Measurements from ENCODE around the gene FAM131B. TPM values are rescaled to one million over a fixed set of nuclear protein-coding genes. Genes with fewer than 3 reads are reported as not detected.
"Not testable (repeated sequence)": the region's sequence is repeated elsewhere in the genome, so short reads cannot be mapped to it uniquely, and the experiment has no call there.

The FAM131B gene
- total RNA-seq, result 1 to 10 TPM; 2.3 to 2.6 TPM

DNA sequence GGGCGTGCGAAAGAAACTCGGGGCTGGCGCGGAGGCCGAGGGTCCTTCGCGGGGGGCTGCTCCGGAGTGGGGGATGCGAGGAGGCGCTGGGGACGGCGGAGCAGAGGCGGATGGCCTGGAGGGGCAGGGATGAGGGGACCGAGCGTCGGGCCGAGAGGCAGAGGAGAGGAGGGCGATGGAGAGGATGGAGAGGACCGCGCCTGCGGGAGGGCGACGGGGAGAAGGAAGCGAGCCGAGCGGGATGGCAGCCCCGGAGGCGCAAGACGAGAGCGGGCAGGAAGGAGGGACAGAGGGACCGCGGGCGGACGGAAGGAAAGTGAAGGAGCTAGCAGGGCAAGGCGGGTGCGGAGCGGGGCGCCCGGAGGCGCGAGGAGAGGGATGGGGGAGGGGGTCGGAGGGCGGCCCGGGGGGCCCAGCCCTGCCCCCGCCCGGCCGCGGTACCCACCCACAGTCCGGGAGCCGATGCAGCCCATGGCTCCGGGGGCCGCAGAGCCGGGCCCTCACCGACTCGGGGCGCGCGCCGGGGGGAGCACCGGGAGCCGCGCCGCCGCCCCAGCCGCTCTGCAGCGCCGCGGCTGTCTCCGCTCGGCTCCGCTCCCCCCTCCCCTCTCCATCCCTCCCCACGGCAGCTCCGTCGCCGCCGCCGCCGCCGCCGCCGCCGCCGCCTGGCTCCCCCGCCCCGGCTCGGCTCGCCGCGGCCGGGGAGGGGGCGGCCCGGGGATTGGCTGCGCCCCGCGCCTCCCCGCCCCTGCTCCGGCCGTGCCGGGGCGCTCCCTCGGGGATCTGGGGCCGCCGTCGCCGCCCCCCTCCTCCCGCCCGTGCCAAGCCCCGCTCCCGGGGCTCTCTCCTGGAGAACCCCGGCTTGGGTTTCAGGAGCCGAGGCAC lies at the start of gene FAM131B:
Gene FAM131B (minus strand): TSS at position 583 of the 885 bp plus-strand sequence. CDS start 110 bp downstream, at position 473.
- peaks cover 52% of the 10 kb centered on the region for H3K27me3 Mint-ChIP-seq
- H3K4me1 Mint-ChIP-seq, result peaks cover 5% of the 10 kb centered on the region
- DNase-seq, result no peak
- peak; percentile 78 for ATAC-seq
- H3K36me3 Mint-ChIP-seq, result no peaks in the 10 kb centered on the region
- CTCF ChIA-PET, result interaction anchor here (1.0 to 2.9 kb wide), 2 partner anchors 17 kb away, joined by 5 to 14 read pairs; no protein-coding TSS in a partner anchor
- no peaks in the 10 kb centered on the region for H3K9me3 Mint-ChIP-seq (ENCODE audit: low read depth)
- peak within 1 kb of the TSS; percentile 80 for H3K4me3 Mint-ChIP-seq
- no peak within 1 kb of the TSS for H3K27ac Mint-ChIP-seq

DNA sequence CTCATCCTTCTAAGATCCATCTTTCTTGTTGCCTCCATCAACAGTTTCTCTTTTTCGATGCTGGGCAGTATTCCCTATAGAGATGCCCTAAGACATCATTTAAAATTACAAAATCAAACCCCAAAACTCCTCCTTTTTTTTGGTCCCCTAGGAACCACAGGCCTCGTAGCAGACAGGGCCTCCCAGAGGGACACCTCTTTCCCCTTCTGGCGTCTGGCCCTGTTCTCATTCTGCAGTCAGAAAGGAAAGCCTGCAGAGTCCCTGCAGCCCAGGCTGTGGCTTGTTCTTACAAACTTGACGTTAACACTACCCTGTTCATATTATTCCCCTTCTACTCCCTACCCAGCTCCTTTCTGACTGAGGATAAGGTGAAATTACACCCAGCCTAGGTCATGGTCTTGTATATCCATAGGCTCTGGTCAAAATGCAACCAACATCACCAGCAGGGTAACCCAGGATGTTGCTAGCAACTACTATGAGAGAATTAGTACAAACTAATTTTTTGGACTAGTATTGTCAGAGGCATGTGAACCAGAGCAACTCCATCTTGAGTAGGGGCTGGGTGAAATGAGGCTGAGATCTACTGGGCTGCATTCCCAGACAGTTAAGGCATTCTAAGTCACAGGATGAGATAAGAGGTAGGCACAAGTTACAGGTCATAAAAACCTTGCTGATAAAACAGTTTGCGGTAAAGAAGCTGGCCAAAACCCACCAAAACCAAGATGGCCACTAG lies 49.6 kb upstream of the FAM131B start:
- ATAC-seq (no peak), DNase-seq (peak; percentile 36)
- no peak overlapping the region for H3K27ac Mint-ChIP-seq
- H3K36me3 Mint-ChIP-seq, result no peaks in the 10 kb centered on the region
- H3K9me3 Mint-ChIP-seq (ENCODE audit: low read depth), result no peaks in the 10 kb centered on the region
- peaks cover 29% of the 10 kb centered on the region for H3K4me1 Mint-ChIP-seq
- CTCF ChIA-PET, result interaction anchor here (1.0 kb wide), 1 partner anchor 171 kb away, joined by 4 read pairs; no protein-coding TSS in a partner anchor
- no peak overlapping the region for H3K4me3 Mint-ChIP-seq
- H3K27me3 Mint-ChIP-seq, result peaks cover 3% of the 10 kb centered on the region

DNA sequence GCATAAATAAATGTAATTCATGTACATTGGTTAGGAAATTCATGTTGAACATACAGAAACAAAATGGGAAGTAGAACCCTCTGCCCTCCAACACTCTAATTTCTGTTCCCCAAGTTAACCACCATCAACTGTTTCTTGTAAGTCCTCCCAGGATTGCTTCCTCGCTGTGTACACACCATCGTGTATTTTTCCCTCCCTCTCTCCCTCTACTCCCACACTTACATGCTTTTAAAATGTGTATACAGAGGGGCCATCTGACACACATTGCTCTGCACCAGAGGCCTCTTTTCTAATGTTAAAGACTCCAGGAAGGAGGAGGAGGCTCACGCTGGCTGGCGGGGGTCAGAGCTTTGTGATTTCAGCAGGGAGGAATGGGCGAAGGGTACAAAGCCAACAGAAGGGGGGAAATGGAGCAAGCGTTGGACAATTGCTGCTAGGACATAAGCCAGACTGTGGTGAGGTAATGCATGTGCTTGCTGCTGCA lies 48.0 kb upstream of the FAM131B start:
- CTCF ChIA-PET, result interaction anchor here (5.2 to 6.3 kb wide), 2 partner anchors 30 to 170 kb away, joined by 40 to 46 read pairs; partner anchors contain the start of gene ZYX
- H3K27ac Mint-ChIP-seq, result no peak overlapping the region
- ATAC-seq (no peak), DNase-seq (no peak)
- peaks cover 6% of the 10 kb centered on the region for H3K27me3 Mint-ChIP-seq
- H3K36me3 Mint-ChIP-seq, result no peaks in the 10 kb centered on the region
- H3K4me1 Mint-ChIP-seq, result peaks cover 31% of the 10 kb centered on the region
- no peaks in the 10 kb centered on the region for H3K9me3 Mint-ChIP-seq (ENCODE audit: low read depth)
- H3K4me3 Mint-ChIP-seq, result no peak overlapping the region

DNA sequence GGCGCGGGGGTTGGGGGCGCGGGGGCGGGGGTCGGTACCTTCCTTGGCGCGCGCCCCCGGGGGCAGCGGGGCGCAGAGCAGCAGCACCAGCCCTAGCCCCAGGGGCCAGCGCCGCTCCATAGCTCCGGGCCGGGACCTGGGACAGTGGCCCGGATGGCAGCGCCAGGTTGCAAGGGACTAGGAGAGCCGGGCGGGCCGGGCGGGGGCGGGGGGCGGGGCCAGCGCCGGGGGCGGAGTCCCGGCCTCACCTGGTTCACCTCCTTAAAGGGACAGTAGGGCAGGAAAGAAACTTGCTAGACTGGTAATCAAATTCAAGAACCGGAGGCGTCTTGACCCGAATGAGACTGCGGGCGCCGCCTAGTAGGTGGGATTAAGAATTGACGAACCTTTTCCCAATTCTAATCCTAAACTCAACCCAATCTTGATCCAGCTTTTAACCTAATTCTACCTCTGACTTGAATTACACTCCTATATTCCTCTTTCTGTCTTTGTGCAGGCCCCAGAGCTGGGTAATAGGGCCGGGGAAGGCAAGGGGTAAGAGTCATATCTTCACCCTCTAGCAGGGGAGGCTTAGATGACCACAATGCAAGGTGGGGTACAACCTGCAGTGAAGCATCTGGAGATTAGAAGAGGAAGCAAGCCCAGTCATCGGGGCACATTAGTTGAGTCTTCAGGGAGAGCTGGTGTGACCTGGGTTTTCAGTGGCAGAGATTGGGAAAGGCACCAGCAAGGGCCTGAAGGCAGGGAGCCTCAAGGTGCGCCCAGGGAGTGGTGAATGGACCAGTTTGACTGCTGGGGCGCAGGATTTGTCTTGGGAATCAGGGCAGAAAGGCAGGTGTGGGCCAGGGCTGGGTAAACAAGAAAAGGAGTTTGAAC lies 46.4 kb upstream of the FAM131B start, which contains the start of gene EPHA1:
Gene EPHA1 (minus strand): TSS at position 171 of the 876 bp plus-strand sequence. CDS start 51 bp downstream, at position 120.
- peaks cover 31% of the 10 kb centered on the region for H3K4me1 Mint-ChIP-seq

DNA sequence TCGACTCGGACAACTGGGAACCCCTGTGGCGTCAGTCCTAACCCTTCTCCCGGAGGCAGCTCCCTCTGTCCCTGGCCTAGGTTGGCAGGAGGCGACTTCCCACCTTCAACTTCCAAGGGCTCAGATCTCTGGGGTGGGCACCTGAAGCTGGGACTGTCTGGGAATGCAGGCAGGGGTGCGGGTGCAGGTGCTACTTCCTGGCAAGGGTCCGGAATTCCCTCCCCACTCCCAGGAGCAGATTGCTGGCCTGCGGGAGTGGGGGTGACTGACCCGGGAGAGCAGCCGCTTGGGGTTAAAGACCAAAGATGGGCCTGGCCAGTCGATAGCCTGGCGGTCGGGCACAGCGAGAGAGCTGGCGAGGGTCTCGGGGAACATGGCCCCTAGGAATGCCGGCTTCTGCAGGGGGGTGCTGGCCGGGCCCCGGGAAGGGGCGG lies 45.8 kb upstream of the FAM131B start:
- H3K9me3 Mint-ChIP-seq (ENCODE audit: low read depth), result no peaks in the 10 kb centered on the region
- peaks cover 31% of the 10 kb centered on the region for H3K4me1 Mint-ChIP-seq
- H3K27ac Mint-ChIP-seq, result no peak overlapping the region
- no peaks in the 10 kb centered on the region for H3K36me3 Mint-ChIP-seq
- peaks cover 6% of the 10 kb centered on the region for H3K27me3 Mint-ChIP-seq
- ATAC-seq (no peak), DNase-seq (no peak)
- CTCF ChIA-PET, result interaction anchor here (0.8 to 6.3 kb wide), 16 partner anchors 8 to 193 kb away, joined by 3 to 46 read pairs (median 4); partner anchors contain the start of gene ZYX
- peak overlapping the region; percentile 56 for H3K4me3 Mint-ChIP-seq

More for the DNA sequence above, 46.4 kb upstream of the FAM131B start, which contains the start of gene EPHA1:
- peak within 1 kb of the TSS; percentile 65 for H3K4me3 Mint-ChIP-seq
- CTCF ChIA-PET, result interaction anchor here (0.8 to 6.3 kb wide), 13 partner anchors 8 to 194 kb away, joined by 3 to 46 read pairs (median 3); partner anchors contain the start of gene ZYX
- peak within 1 kb of the TSS; percentile 34 for H3K27ac Mint-ChIP-seq
- ATAC-seq (peak; percentile 64), DNase-seq (no peak)
- no peaks in the 10 kb centered on the region for H3K9me3 Mint-ChIP-seq (ENCODE audit: low read depth)
- no peaks in the 10 kb centered on the region for H3K36me3 Mint-ChIP-seq
- H3K27me3 Mint-ChIP-seq, result peaks cover 6% of the 10 kb centered on the region

DNA sequence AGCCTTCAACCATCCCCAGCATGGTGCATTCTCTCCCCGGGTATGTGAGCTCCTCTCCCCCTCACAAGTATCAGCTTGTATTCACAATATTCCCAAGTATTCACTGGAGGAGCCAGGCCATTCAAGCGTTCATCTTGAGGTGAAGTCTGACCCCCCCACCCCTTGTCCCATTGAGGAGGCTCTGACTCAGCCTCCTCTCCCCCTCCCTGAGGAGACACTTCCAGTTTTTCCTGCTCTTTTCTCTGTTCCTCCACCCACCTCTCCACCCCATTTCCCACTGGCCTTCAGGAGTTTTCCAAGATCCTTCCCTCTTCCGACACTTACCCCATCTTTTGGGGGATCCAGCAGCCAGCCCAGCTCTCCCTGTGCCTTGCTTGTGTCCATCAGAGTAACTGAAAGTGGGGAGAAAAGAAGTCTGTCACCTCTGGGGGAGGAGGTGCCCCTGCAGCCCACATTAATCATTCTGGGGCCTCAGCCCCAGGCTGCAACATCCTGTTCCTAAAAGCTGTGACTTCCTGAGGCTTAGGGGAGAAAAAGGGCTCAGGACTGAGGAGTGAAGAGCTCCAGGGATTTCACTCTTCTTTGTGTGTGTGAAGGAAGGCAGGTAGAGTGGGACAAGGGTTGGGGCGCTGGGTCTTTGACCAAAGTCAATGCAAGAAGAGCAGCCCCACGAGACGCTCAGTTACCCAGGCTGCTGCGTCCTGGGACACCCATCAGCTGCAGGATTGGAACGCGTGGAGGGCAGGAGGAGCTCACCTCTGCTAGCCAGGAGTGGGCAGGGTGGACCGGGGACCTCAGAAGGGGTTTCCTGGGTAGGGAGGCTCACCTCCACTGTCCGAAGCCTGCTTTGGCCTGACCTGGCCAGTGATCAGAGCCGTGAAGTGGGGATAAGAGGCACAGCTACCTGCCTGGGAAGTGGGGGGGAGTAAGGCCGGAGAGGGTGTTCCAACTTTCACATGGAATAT lies 45.1 kb upstream of the FAM131B start:
- peaks cover 31% of the 10 kb centered on the region for H3K4me1 Mint-ChIP-seq
- DNase-seq (peak; percentile 66), ATAC-seq (peak; percentile 80)
- H3K27me3 Mint-ChIP-seq, result peaks cover 4% of the 10 kb centered on the region
- H3K9me3 Mint-ChIP-seq (ENCODE audit: low read depth), result no peaks in the 10 kb centered on the region
- peak overlapping the region; percentile 34 for H3K27ac Mint-ChIP-seq
- H3K4me3 Mint-ChIP-seq, result peak overlapping the region; percentile 56
- CTCF ChIA-PET, result interaction anchor here (0.8 to 6.3 kb wide), 17 partner anchors 9 to 192 kb away, joined by 3 to 46 read pairs (median 4); partner anchors contain the start of gene ZYX
- H3K36me3 Mint-ChIP-seq, result no peaks in the 10 kb centered on the region

DNA sequence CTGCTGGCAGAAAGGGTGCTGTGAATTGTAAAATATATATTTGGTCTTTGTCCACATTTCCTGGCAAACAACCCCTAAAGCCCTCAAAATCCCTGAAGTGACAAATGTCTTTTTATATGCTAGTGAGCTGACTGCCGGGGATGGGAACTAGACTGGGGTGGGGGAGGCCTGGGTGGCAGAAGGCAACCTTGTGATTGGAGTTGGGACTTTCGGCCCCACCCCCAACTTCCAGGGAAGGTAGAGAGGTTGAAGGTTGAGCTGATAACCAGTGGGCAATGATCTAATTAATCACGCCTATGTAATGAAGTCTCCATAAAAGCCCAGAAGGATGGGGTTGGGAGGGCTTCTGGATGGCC lies 43.5 kb upstream of the FAM131B start:
- H3K27me3 Mint-ChIP-seq, result peaks cover 4% of the 10 kb centered on the region
- DNase-seq (no peak), ATAC-seq (no peak)
- no peak overlapping the region for H3K27ac Mint-ChIP-seq
- CTCF ChIA-PET, result interaction anchor here (0.9 to 6.3 kb wide), 6 partner anchors 11 to 397 kb away, joined by 3 to 46 read pairs (median 15); partner anchors contain the start of gene ZYX
- no peaks in the 10 kb centered on the region for H3K36me3 Mint-ChIP-seq
- peaks cover 31% of the 10 kb centered on the region for H3K4me1 Mint-ChIP-seq
- no peak overlapping the region for H3K4me3 Mint-ChIP-seq
- H3K9me3 Mint-ChIP-seq (ENCODE audit: low read depth), result no peaks in the 10 kb centered on the region

DNA sequence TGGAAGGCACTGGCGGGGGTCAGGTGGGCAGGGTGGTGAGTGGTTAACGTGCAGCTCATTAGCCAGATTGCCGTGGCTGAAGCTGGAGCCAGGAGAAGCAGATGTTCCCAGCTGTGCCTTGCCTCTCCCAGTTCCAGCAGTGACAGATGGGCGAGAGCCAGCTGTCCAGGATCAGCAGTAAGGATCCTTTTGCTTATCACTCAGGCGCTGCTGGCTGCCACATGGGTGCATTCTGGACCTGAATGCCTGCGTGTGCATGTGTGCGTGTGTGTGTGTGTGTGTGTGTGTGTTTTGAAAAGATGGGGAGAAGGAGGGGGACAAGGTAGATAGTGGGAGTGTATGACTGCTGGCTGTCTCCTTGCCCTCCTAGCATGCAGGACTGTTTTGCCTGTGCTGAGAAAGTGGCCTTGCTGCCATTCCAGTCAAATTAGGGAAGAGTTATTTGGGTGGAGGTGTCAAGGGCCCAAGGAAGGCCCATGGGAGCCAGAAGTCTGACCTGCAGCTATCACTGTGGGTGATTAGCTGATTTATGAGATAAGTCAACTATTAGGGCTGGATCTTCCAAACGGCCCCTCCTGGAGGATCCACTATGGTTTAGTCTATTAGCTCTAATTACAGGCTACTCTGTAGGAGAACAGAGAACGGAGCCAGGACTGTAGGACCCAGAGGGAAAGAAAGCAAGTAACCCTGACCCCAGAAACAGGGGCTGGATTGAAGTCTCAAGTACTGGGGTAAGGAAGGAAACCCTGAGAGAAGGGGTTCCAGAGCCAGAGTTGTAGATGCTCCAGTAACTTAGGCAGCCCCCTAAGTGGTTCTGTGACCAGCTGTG lies 42.9 kb upstream of the FAM131B start:
- ATAC-seq, result no peak
- CTCF ChIA-PET, result interaction anchor here (0.9 to 6.3 kb wide), 8 partner anchors 11 to 397 kb away, joined by 3 to 46 read pairs (median 5); partner anchors contain the start of gene ZYX
- Mint-ChIP-seq H3K27ac (no peak overlapping the region), H3K36me3 (no peaks in the 10 kb centered on the region), H3K4me1 (peaks cover 30% of the 10 kb centered on the region), H3K27me3 (peaks cover 4% of the 10 kb centered on the region), H3K9me3 (ENCODE audit: low read depth) (no peaks in the 10 kb centered on the region), H3K4me3 (no peak overlapping the region)
- DNase-seq, result no peak

DNA sequence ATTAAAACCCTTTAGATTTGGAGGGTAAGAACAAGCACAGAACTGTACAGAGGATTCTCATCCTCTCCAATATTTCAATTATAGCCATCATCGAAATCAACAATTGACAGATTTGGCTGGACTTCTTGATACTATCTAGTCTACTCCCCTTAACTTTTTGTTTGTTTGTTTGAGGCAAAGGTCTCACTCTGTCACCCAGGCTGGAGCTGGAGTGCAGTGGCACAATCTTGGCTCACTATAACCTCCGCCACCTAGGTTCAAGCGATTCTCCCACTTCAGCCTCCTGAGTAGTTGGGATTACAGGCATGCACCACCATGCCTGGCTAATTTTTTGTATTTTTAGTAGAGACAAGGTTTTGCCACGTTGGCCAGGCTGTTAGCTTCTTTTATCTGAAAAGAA lies 39.7 kb upstream of the FAM131B start:
- H3K4me3 Mint-ChIP-seq; DNase-seq; H3K27me3 Mint-ChIP-seq; ATAC-seq; H3K9me3 Mint-ChIP-seq (ENCODE audit: low read depth); H3K36me3 Mint-ChIP-seq; H3K4me1 Mint-ChIP-seq; H3K27ac Mint-ChIP-seq: not testable (repeated sequence)
- CTCF ChIA-PET, result interaction anchor here (1.4 to 1.7 kb wide), 2 partner anchors 15 to 162 kb away, joined by 4 read pairs; no protein-coding TSS in a partner anchor

DNA sequence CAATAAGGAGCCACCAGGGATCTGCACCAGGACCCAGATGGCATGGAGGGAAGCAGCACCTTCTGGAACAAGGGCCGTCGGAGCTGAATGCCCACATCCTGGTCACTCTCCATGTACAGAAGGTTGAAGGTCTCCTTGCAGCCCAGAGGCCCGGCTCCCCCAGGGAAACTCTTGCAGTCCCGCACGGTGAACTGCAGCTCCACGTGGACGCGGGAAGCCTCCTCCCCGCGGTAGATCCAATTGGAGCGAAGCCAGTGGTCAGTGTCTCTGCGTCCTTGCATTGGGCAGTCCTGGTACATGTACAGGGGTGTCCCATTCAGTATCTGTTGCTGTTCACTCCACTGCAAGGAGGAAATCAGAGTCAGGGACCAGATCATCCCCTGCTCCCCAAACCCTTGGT lies 38.8 kb upstream of the FAM131B start:
- H3K27me3 Mint-ChIP-seq, result no peaks in the 10 kb centered on the region
- no peak for ATAC-seq
- no peak overlapping the region for H3K4me3 Mint-ChIP-seq
- no peak overlapping the region for H3K27ac Mint-ChIP-seq
- H3K36me3 Mint-ChIP-seq, result no peaks in the 10 kb centered on the region
- no peaks in the 10 kb centered on the region for H3K4me1 Mint-ChIP-seq
- no peaks in the 10 kb centered on the region for H3K9me3 Mint-ChIP-seq (ENCODE audit: low read depth)
- DNase-seq, result no peak
- CTCF ChIA-PET, result interaction anchor here (0.9 to 1.7 kb wide), 4 partner anchors 15 to 161 kb away, joined by 3 to 4 read pairs (median 4); no protein-coding TSS in a partner anchor

DNA sequence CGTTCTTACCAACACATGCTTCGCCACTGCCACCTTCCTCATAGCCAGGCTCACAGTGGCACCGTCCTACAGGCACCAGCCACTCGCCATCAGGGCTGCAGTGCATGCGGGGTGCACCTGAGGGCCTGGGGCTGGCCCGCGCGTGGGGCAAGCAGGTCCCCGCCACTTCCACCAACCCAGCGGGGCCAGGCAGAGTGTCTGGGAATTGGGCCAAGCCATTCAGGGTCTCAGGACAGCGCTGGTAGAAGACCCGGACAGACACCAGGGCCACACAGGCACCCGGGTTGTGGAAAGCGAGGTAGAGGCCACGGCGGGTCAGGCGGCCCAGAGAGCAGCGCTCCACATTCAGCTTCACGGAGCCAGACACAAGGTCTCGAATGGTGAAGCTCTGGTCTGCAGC lies 37.1 kb upstream of the FAM131B start:
- Mint-ChIP-seq H3K27me3 (no peaks in the 10 kb centered on the region), H3K4me1 (peaks cover 7% of the 10 kb centered on the region), H3K36me3 (no peaks in the 10 kb centered on the region), H3K4me3 (no peak overlapping the region), H3K27ac (no peak overlapping the region), H3K9me3 (ENCODE audit: low read depth) (no peaks in the 10 kb centered on the region)
- CTCF ChIA-PET, result interaction anchor here (1.2 kb wide), 1 partner anchor 18 kb away, joined by 4 read pairs; no protein-coding TSS in a partner anchor
- ATAC-seq, result no peak
- no peak for DNase-seq

Data from activated CD8-positive, alpha-beta memory T cell treated with anti-CD3 and anti-CD28 coated beads, Interleukin-2, amount 10 ng/mL, durations not matched to agents 7 days and 5 days (primary cell).